WTC11 (cell line): Measurements from ENCODE around the gene ZRANB2. TPM values are rescaled to one million over a fixed set of nuclear protein-coding genes. Genes with fewer than 3 reads are reported as not detected.

Experiments used
- ATAC-seq: fragments of 200-7000 bp; cut with Tn5 transposase; 2 replicates; pipeline ENCODE4 v1.10.0; 2021; ENCODE audit warnings: mild to moderate bottlenecking, moderate library complexity
- CTCF ChIA-PET: fragments of 300-600 bp; sonication (Branson Sonifier 250); formaldehyde crosslinking; loops from one replicate; lab custom pipeline; 2021; ENCODE audit warnings: antibody characterized with exemption; lab: Charles Lee
- POLR2A ChIA-PET: fragments of 350-600 bp; sonication (Branson Sonifier 250); formaldehyde crosslinking; loops from one replicate; lab custom pipeline; 2021; ENCODE audit warnings: antibody characterized with exemption; lab: Charles Lee
- DNase-seq: peaks from one replicate; pipeline ENCODE4 v3.0.0; 2021; ENCODE audit warnings: low spot score
- H3K27ac Mint-ChIP-seq: 2 replicates; pipeline ENCODE4 v1.8.0; 2021; ENCODE audit warnings: mixed read lengths
- H3K27me3 Mint-ChIP-seq: 2 replicates; pipeline ENCODE4 v1.8.0; 2021; ENCODE audit warnings: low read depth, mild to moderate bottlenecking, moderate library complexity, mixed read lengths
- H3K36me3 Mint-ChIP-seq: 2 replicates; pipeline ENCODE4 v1.8.0; 2021; ENCODE audit warnings: mixed read lengths
- H3K4me1 Mint-ChIP-seq: 2 replicates; pipeline ENCODE4 v1.8.0; 2022; ENCODE audit warnings: mixed read lengths
- H3K4me3 Mint-ChIP-seq: 2 replicates; pipeline ENCODE4 v1.8.0; 2021; ENCODE audit warnings: mild to moderate bottlenecking, moderate library complexity, mixed read lengths
- H3K9me3 Mint-ChIP-seq: 2 replicates; pipeline ENCODE4 v1.8.0; 2021; ENCODE audit warnings: mixed read lengths
- ATF1 ChIP-seq: sonication (generic); formaldehyde crosslinking; IDR thresholded peaks from 2 replicates; pipeline ENCODE4 v1.8.1; 2023; ENCODE audit warnings: mild to moderate bottlenecking, moderate library complexity, missing genetic modification reagents
- E2F5 ChIP-seq: sonication (generic); formaldehyde crosslinking; IDR thresholded peaks from 2 replicates; pipeline ENCODE4 v1.8.1; 2022; ENCODE audit warnings: mild to moderate bottlenecking, moderate library complexity, missing genetic modification reagents
- ELF4 ChIP-seq: sonication (generic); formaldehyde crosslinking; IDR thresholded peaks from 2 replicates; pipeline ENCODE4 v1.8.1; 2022; ENCODE audit warnings: low read depth, mild to moderate bottlenecking, moderate library complexity, missing genetic modification reagents
- FOXK1 ChIP-seq: sonication (generic); formaldehyde crosslinking; IDR thresholded peaks from 2 replicates; pipeline ENCODE4 v1.8.0; 2022; ENCODE audit warnings: mild to moderate bottlenecking, moderate library complexity, missing genetic modification reagents
- FOXP1 ChIP-seq: sonication (generic); formaldehyde crosslinking; IDR thresholded peaks from 2 replicates; pipeline ENCODE4 v1.8.0; 2022; ENCODE audit warnings: missing genetic modification reagents, mild to moderate bottlenecking, moderate library complexity, borderline replicate concordance
- GRHL2 ChIP-seq: fragments of 250-450 bp; sonication (Bioruptor Pico); IDR thresholded peaks from 2 replicates; pipeline ENCODE4 v1.8.0; 2022; ENCODE audit warnings: mild to moderate bottlenecking, moderate library complexity; ENCODE audit not compliant: insufficient replicate concordance, severe bottlenecking
- HMGXB4 ChIP-seq: sonication (generic); formaldehyde crosslinking; IDR thresholded peaks from 2 replicates; pipeline ENCODE4 v1.8.1; 2023; ENCODE audit warnings: mild to moderate bottlenecking, moderate library complexity, missing genetic modification reagents
- IRF1 ChIP-seq: sonication (generic); formaldehyde crosslinking; IDR thresholded peaks from 2 replicates; pipeline ENCODE4 v1.8.0; 2023; ENCODE audit warnings: missing genetic modification reagents
- JUN ChIP-seq: sonication (generic); formaldehyde crosslinking; IDR thresholded peaks from 2 replicates; pipeline ENCODE4 v1.8.0; 2023; ENCODE audit warnings: mild to moderate bottlenecking, missing genetic modification reagents
- MLX ChIP-seq: sonication (generic); formaldehyde crosslinking; IDR thresholded peaks from 2 replicates; pipeline ENCODE4 v1.8.1; 2023; ENCODE audit warnings: mild to moderate bottlenecking, missing genetic modification reagents, moderate library complexity
- NFATC4 ChIP-seq: fragments of 250-450 bp; sonication (Bioruptor Pico); IDR thresholded peaks from 2 replicates; pipeline ENCODE4 v1.9.0; 2021; ENCODE audit warnings: mild to moderate bottlenecking
- SMAD3 ChIP-seq: sonication (generic); formaldehyde crosslinking; IDR thresholded peaks from 2 replicates; pipeline ENCODE4 v1.8.0; 2022; ENCODE audit warnings: missing genetic modification reagents, mild to moderate bottlenecking, borderline replicate concordance
- ZBTB43 ChIP-seq: sonication (generic); formaldehyde crosslinking; IDR thresholded peaks from 2 replicates; pipeline ENCODE4 v1.8.1; 2023; ENCODE audit warnings: mild to moderate bottlenecking, missing genetic modification reagents
- ZMAT4 ChIP-seq: fragments of 250-450 bp; sonication (Bioruptor Pico); IDR thresholded peaks from 2 replicates; pipeline ENCODE4 v1.9.0; 2021; ENCODE audit warnings: mild to moderate bottlenecking
- ZNF219 ChIP-seq: sonication (generic); formaldehyde crosslinking; IDR thresholded peaks from 2 replicates; pipeline ENCODE4 v1.8.0; 2023; ENCODE audit warnings: missing genetic modification reagents, mild to moderate bottlenecking, borderline replicate concordance
- ZNF423 ChIP-seq: fragments of 250-450 bp; sonication (Bioruptor Pico); IDR thresholded peaks from 2 replicates; pipeline ENCODE4 v2.1.2; 2022; ENCODE audit warnings: mild to moderate bottlenecking, moderate library complexity
- ZNF532 ChIP-seq: fragments of 250-450 bp; sonication (Bioruptor Pico); IDR thresholded peaks from 2 replicates; pipeline ENCODE4 v1.9.0; 2021; ENCODE audit warnings: mild to moderate bottlenecking, borderline replicate concordance
- ZNF671 ChIP-seq: fragments of 250-450 bp; sonication (Bioruptor Pico); IDR thresholded peaks from 2 replicates; pipeline ENCODE4 v1.8.0; 2021; ENCODE audit warnings: mild to moderate bottlenecking
- total RNA-seq: library from RNA; stranded (reverse); gene quantifications from 3 replicates; pipeline ENCODE4 v1.2.3, GENCODE V29; 2021

ZRANB2 gene
- total RNA-seq, 1 experiment from 2014 or later = 85.8 TPM

GRCh38 chr1:71046891-71047634 lies 33.8 kb downstream of the ZRANB2 start (continued):
- TF ChIP-seq ZNF532 (CRISPR knock-in tag) = no peak
- peak; percentile 40; the same call in 1 of the 2 replicates for TF ChIP-seq JUN (CRISPR knock-in tag)
- TF ChIP-seq ZNF219 (CRISPR knock-in tag) = 0 out of 2 replicates have a peak, but pooled peaks have one; percentile 71
- peak; percentile 82; the same call in 1 of the 2 replicates for TF ChIP-seq ZBTB43 (CRISPR knock-in tag)
- TF ChIP-seq ATF1 (CRISPR knock-in tag) = peak; percentile 46; the same call in 1 of the 2 replicates
- TF ChIP-seq IRF1 (CRISPR knock-in tag) = no peak
- TF ChIP-seq FOXP1 = peak; percentile 79
- TF ChIP-seq HMGXB4 = 0 out of 2 replicates have a peak, but pooled peaks have one; percentile 39
- TF ChIP-seq ZNF423 (CRISPR knock-in tag) = 0 out of 2 replicates have a peak, but pooled peaks have one; percentile 11

- peaks cover 9% of the 10 kb centered on the region; the same call in 1 of the 2 replicates for H3K4me1 Mint-ChIP-seq
- TF ChIP-seq ZBTB43 (CRISPR knock-in tag) = no peak
- H3K27ac Mint-ChIP-seq = no peak overlapping the region
- ATAC-seq (no peak), DNase-seq (no peak)
- POLR2A ChIA-PET = interaction anchor here (0.5 kb wide), 1 partner anchor 9 kb away, joined by 3 read pairs; no protein-coding TSS in a partner anchor
- H3K4me3 Mint-ChIP-seq = no peak overlapping the region
- no peaks in the 10 kb centered on the region for H3K9me3 Mint-ChIP-seq
- CTCF ChIA-PET = interaction anchor here (1.0 kb wide), 1 partner anchor 14 kb away, joined by 3 read pairs; no protein-coding TSS in a partner anchor
- no peaks in the 10 kb centered on the region for H3K36me3 Mint-ChIP-seq
- H3K27me3 Mint-ChIP-seq = peaks cover 43% of the 10 kb centered on the region
These were observed 35.3 kb downstream of the ZRANB2 start for GRCh38 chr1:71045463-71046028.

GRCh38 chr1:71044833-71045232 lies 36.0 kb downstream of the ZRANB2 start:
- Mint-ChIP-seq H3K27ac (no peak overlapping the region), H3K9me3 (no peaks in the 10 kb centered on the region), H3K4me1 (peaks cover 9% of the 10 kb centered on the region; the same call in 1 of the 2 replicates), H3K27me3 (peaks cover 41% of the 10 kb centered on the region), H3K36me3 (no peaks in the 10 kb centered on the region), H3K4me3 (no peak overlapping the region)
- POLR2A ChIA-PET = no interaction called here
- DNase-seq (no peak), ATAC-seq (no peak)
- CTCF ChIA-PET = interaction anchor here (1.0 kb wide), 1 partner anchor 13 kb away, joined by 3 read pairs; no protein-coding TSS in a partner anchor
- TF ChIP-seq MLX (no peak), FOXK1 (no peak), GRHL2 (CRISPR knock-in tag) (no peak), ELF4 (CRISPR knock-in tag) (no peak), JUN (CRISPR knock-in tag) (no peak), ZNF671 (CRISPR knock-in tag) (no peak), ZNF219 (CRISPR knock-in tag) (no peak), ZMAT4 (CRISPR knock-in tag) (no peak), NFATC4 (CRISPR knock-in tag) (no peak), E2F5 (CRISPR knock-in tag) (no peak), SMAD3 (CRISPR knock-in tag) (no peak), ATF1 (CRISPR knock-in tag) (no peak)
